OCI-LY1 (cell line): Measurements from ENCODE around the gene TCEAL8.
A peak's percentile ranks its signal among the peaks of the same experiment; 100 is the strongest.

Source experiments
- H2AFZ ChIP-seq: fragments of 200-600 bp; sonication (generic), shearing (Covaris generic); 2 replicates; pipeline ENCODE4 v1.6.0; 2014; ENCODE audit warnings: antibody characterized with exemption, mild to moderate bottlenecking, low read length
- H3F3A ChIP-seq: fragments of 200-600 bp; sonication (generic), shearing (Covaris generic); 2 replicates; pipeline ENCODE4 v1.6.0; 2014; ENCODE audit warnings: mild to moderate bottlenecking, antibody characterized with exemption, low read length, moderate library complexity; ENCODE audit not compliant: insufficient read depth
- H3K27ac ChIP-seq: fragments of 200-600 bp; sonication (generic); 2 replicates; pipeline ENCODE4 v1.5.1; 2014; ENCODE audit warnings: low read length, mixed run types, mild to moderate bottlenecking, low read depth; ENCODE audit not compliant: poor library complexity, severe bottlenecking
- H3K27me3 ChIP-seq: fragments of 200-600 bp; sonication (generic); 2 replicates; pipeline ENCODE4 v1.6.0; 2014; ENCODE audit warnings: antibody characterized with exemption, mild to moderate bottlenecking, low read length, moderate library complexity; ENCODE audit not compliant: insufficient read depth
- H3K36me3 ChIP-seq: fragments of 200-600 bp; sonication (generic); 2 replicates; pipeline ENCODE4 v1.6.1; 2014; ENCODE audit warnings: mild to moderate bottlenecking, antibody characterized with exemption, low read length, moderate library complexity, mixed read lengths; ENCODE audit not compliant: insufficient read depth
- H3K4me1 ChIP-seq: fragments of 200-600 bp; sonication (generic); 2 replicates; pipeline ENCODE4 v1.5.1; 2014; ENCODE audit warnings: mild to moderate bottlenecking, low read length, moderate library complexity; ENCODE audit not compliant: insufficient read depth, severe bottlenecking
- H3K4me2 ChIP-seq: fragments of 200-600 bp; sonication (generic), shearing (Covaris generic); 2 replicates; pipeline ENCODE4 v1.6.1; 2014; ENCODE audit warnings: low read length
- H3K4me3 ChIP-seq: fragments of 200-600 bp; sonication (generic); 2 replicates; pipeline ENCODE4 v1.5.1; 2014; ENCODE audit warnings: low read length, low read depth, mild to moderate bottlenecking, mixed read lengths; ENCODE audit not compliant: poor library complexity, severe bottlenecking
- H3K79me2 ChIP-seq: fragments of 200-600 bp; shearing (Covaris generic); 2 replicates; pipeline ENCODE4 v1.6.1; 2016; ENCODE audit warnings: mixed run types, low read length, mixed read lengths; ENCODE audit not compliant: insufficient read depth
- H3K9ac ChIP-seq: fragments of 200-600 bp; sonication (generic), shearing (Covaris generic); 2 replicates; pipeline ENCODE4 v1.6.1; 2014; ENCODE audit warnings: mild to moderate bottlenecking, low read length, mixed read lengths
- H3K9me2 ChIP-seq: fragments of 200-600 bp; sonication (generic), shearing (Covaris generic); 2 replicates; pipeline ENCODE4 v1.6.1; 2014; ENCODE audit warnings: low read depth, mild to moderate bottlenecking, low read length, mixed read lengths
- H3K9me3 ChIP-seq: fragments of 200-600 bp; shearing (Covaris generic); 2 replicates; pipeline ENCODE4 v1.6.1; 2014; ENCODE audit warnings: low read length, mixed read lengths
- H4K20me1 ChIP-seq: fragments of 200-600 bp; sonication (generic), shearing (Covaris generic); 2 replicates; pipeline ENCODE4 v1.6.0; 2016; ENCODE audit warnings: mild to moderate bottlenecking, low read length; ENCODE audit not compliant: insufficient read depth
- EZH2 ChIP-seq: fragments of 200-600 bp; sonication (generic), shearing (Covaris generic); IDR thresholded peaks from 2 replicates; pipeline ENCODE4 v1.8.0; 2017; ENCODE audit warnings: borderline replicate concordance, mixed run types, mild to moderate bottlenecking, antibody characterized with exemption, low read length, moderate library complexity, mixed read lengths
- TF ChIP-seq, protein P1 (sequence below): fragments of 200-600 bp; sonication (generic), shearing (Covaris generic); IDR thresholded peaks from 2 replicates; pipeline ENCODE4 v1.5.1; 2017; ENCODE audit warnings: mild to moderate bottlenecking, antibody characterized with exemption, low read length, moderate library complexity, mixed read lengths

The TCEAL8 gene

DNA sequence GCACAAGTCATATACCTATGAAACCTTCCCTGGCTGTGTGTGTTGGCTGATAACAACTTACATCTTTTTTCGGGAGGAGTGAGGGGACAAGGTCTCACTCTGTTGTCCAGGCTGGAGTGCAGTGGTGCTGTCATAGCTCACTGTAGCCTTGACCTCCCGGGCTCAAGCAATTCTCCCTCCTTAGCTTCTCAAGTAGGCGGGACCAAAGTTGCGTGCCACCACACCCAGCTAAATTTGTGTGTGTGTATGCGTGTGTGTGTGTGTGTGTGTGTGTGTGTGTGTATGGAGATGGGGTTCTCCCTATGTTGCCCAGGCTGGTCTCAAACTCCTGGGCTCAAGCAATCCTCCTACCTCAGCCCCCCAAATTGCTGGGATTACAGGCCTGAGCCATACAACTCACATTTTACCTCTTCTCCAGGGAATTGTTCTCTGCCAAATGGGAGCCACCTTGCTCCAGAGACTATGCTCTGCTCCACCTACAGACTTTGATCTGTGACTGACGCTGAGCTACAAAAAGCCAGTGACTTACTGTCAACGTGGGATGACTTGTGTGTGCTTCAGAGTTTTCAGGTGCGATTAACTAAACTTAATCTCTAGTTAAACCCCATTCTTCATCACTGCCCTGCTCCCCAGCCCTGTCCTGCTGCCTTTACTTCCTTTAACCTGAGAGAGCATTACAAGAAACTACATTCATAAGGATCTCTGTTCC lies 42.1 kb downstream of the TCEAL8 start:
- no peak overlapping the region for H3K27ac ChIP-seq
- H3K9ac ChIP-seq: no peak overlapping the region
- no peaks in the 10 kb centered on the region for H3K36me3 ChIP-seq
- H3K27me3 ChIP-seq: no peaks in the 10 kb centered on the region
- no peaks in the 10 kb centered on the region for H3K4me1 ChIP-seq
- no peak for TF ChIP-seq EZH2
- H3K79me2 ChIP-seq: no peaks in the 10 kb centered on the region
- no peaks in the 10 kb centered on the region for H3F3A ChIP-seq
- no peak overlapping the region for H3K4me2 ChIP-seq
- H4K20me1 ChIP-seq: no peaks in the 10 kb centered on the region
- no peak overlapping the region for H2AFZ ChIP-seq
- H3K4me3 ChIP-seq: no peak overlapping the region
- no peaks in the 10 kb centered on the region for H3K9me3 ChIP-seq
- H3K9me2 ChIP-seq: no peaks in the 10 kb centered on the region

DNA sequence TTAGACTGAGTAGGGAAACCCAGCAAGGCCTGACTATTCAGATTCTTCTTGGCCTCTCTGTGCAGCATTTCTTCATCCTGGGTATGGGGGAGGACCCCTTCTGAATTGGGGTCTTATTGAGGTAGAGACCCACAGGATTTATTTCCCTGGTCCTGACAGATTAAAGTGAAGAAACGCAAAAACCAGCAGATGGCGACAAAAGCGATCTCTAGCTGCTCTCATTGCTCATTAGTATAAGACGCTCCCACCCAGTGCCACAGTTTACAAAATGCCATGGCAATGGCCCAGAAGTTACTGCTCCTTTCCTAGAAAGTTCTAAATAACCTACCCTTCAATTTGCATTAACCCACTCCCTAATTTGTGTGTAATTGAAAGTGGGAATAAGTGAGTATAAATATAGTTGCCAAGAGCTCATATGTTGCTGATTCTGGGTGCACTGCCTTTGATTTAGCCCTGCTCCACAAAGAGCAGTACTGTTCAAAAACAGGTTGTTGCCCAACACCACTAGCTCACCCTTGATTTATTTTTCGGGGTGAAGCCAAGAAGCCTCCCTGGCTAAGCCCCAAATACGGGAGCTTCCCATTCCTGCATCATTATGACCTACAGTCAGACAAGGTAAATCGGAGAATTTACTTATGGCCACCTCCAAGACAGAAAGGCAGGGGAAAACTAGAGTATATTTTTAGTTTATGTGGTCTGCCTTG lies 43.8 kb downstream of the TCEAL8 start:
- Histone ChIP-seq H3K4me3 (no peak overlapping the region), H3K4me2 (no peak overlapping the region), H3K9me2 (no peaks in the 10 kb centered on the region), H2AFZ (no peak overlapping the region), H3K4me1 (no peaks in the 10 kb centered on the region), H3K9me3 (no peaks in the 10 kb centered on the region), H3K27me3 (no peaks in the 10 kb centered on the region), H3F3A (no peaks in the 10 kb centered on the region), H4K20me1 (no peaks in the 10 kb centered on the region), H3K79me2 (no peaks in the 10 kb centered on the region), H3K27ac (no peak overlapping the region), H3K9ac (no peak overlapping the region), H3K36me3 (no peaks in the 10 kb centered on the region)
- no peak for TF ChIP-seq EZH2
- TF ChIP-seq, protein P1, sequence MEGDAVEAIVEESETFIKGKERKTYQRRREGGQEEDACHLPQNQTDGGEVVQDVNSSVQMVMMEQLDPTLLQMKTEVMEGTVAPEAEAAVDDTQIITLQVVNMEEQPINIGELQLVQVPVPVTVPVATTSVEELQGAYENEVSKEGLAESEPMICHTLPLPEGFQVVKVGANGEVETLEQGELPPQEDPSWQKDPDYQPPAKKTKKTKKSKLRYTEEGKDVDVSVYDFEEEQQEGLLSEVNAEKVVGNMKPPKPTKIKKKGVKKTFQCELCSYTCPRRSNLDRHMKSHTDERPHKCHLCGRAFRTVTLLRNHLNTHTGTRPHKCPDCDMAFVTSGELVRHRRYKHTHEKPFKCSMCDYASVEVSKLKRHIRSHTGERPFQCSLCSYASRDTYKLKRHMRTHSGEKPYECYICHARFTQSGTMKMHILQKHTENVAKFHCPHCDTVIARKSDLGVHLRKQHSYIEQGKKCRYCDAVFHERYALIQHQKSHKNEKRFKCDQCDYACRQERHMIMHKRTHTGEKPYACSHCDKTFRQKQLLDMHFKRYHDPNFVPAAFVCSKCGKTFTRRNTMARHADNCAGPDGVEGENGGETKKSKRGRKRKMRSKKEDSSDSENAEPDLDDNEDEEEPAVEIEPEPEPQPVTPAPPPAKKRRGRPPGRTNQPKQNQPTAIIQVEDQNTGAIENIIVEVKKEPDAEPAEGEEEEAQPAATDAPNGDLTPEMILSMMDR: peak; percentile 43; the same call in 1 of the 2 replicates

- Histone ChIP-seq H3K27me3 (no peaks in the 10 kb centered on the region), H3K4me2 (no peak overlapping the region), H3K27ac (no peak overlapping the region), H3F3A (no peaks in the 10 kb centered on the region), H3K36me3 (no peaks in the 10 kb centered on the region), H2AFZ (no peak overlapping the region), H3K9ac (no peak overlapping the region), H3K4me3 (no peak overlapping the region), H3K4me1 (no peaks in the 10 kb centered on the region), H3K9me3 (no peaks in the 10 kb centered on the region), H3K79me2 (no peaks in the 10 kb centered on the region), H4K20me1 (no peaks in the 10 kb centered on the region), H3K9me2 (no peaks in the 10 kb centered on the region)
- TF ChIP-seq, protein P1: no peak
- TF ChIP-seq EZH2: no peak
Measured at GRCh38 chrX:103210056-103210455, 44.9 kb downstream of the TCEAL8 start.
